Esophagus squamous epithelium (tissue), 4 donors: ENCODE measurements around the gene TRAF3IP1.

Experiments
- CTCF ChIP-seq, 6 experiments: fragments of 450-650 bp in 4 of 6; fragments of 200-600 bp in 2 of 6; sonication (generic) in 2 of 6; IDR thresholded peaks; one replicate each; pipeline ENCODE4 v1.5.1; 2016 to 2019; ENCODE audit warnings: antibody characterized with exemption in 6 of 6, mild to moderate bottlenecking in 4 of 6, moderate library complexity in 4 of 6
- POLR2A ChIP-seq, 4 donors: fragments of 450-650 bp; IDR thresholded peaks; one replicate each; pipeline ENCODE4 v1.6.1; 2017; ENCODE audit warnings: antibody characterized with exemption in 4 of 4, mild to moderate bottlenecking in 4 of 4, moderate library complexity in 3 of 4

- TF ChIP-seq CTCF (IDR thresholded peaks at IDR 0.05) = no peak
- TF ChIP-seq POLR2A (IDR thresholded peaks at IDR 0.05) = no peak
These were observed 31.0 kb downstream of the TRAF3IP1 start for GRCh38 chr2:238351315-238351714.
